ENCODE data around the gene MBD3L5. TPM values are rescaled to one million over a fixed set of nuclear protein-coding genes. Genes with fewer than 3 reads are reported as not detected.
"Not testable (repeated sequence)": the region's sequence is repeated elsewhere in the genome, so short reads cannot be mapped to it uniquely, and the experiment has no call there.

Gene MBD3L5
- not detected for total RNA-seq

- H3K9me3 Mint-ChIP-seq; H3K4me1 Mint-ChIP-seq; H3K4me3 Mint-ChIP-seq; H3K36me3 Mint-ChIP-seq; H3K27ac Mint-ChIP-seq; ATAC-seq (ENCODE audit: low read depth); H3K27me3 Mint-ChIP-seq; DNase-seq; POLR2A ChIA-PET: not testable (repeated sequence)
Observed at GRCh38 chr19:7030278-7030677, at the start of gene MBD3L5. TSS of gene MBD3L5 (plus strand) at chr19:7030578. CDS start at chr19:7030612, 34 bp downstream.

GRCh38 chr19:6983448-6983847 is 46.9 kb upstream of the MBD3L5 start:
- POLR2A ChIA-PET: no interaction called here
- no peak for DNase-seq
- Mint-ChIP-seq H3K36me3 (no peaks in the 10 kb centered on the region), H3K27me3 (no peaks in the 10 kb centered on the region), H3K4me3 (no peak overlapping the region), H3K9me3 (peaks cover 22% of the 10 kb centered on the region), H3K27ac (no peak overlapping the region), H3K4me1 (no peaks in the 10 kb centered on the region)
- no peak for ATAC-seq (ENCODE audit: low read depth)

- POLR2A ChIA-PET: no interaction called here
- Mint-ChIP-seq H3K36me3 (no peaks in the 10 kb centered on the region), H3K4me1 (no peaks in the 10 kb centered on the region), H3K27ac (no peak overlapping the region), H3K9me3 (peaks cover 19% of the 10 kb centered on the region), H3K4me3 (no peak overlapping the region), H3K27me3 (peaks cover 4% of the 10 kb centered on the region)
- DNase-seq: no peak
- ATAC-seq (ENCODE audit: low read depth): no peak
Observed at GRCh38 chr19:6987850-6988249, 42.5 kb upstream of the MBD3L5 start.

- DNase-seq (no peak), ATAC-seq (ENCODE audit: low read depth) (no peak)
- no peak overlapping the region for H3K27ac Mint-ChIP-seq
- peaks cover 4% of the 10 kb centered on the region for H3K27me3 Mint-ChIP-seq
- no peaks in the 10 kb centered on the region for H3K4me1 Mint-ChIP-seq
- no peak overlapping the region for H3K4me3 Mint-ChIP-seq
- H3K36me3 Mint-ChIP-seq: no peaks in the 10 kb centered on the region
- H3K9me3 Mint-ChIP-seq: peaks cover 16% of the 10 kb centered on the region
- POLR2A ChIA-PET: no interaction called here
Observed at GRCh38 chr19:6988257-6988656, 42.1 kb upstream of the MBD3L5 start.

GRCh38 chr19:6995054-6995453 is 35.3 kb upstream of the MBD3L5 start:
- Mint-ChIP-seq H3K27ac (peak overlapping the region; percentile 2), H3K27me3 (no peaks in the 10 kb centered on the region), H3K36me3 (peaks cover 4% of the 10 kb centered on the region), H3K4me3 (no peak overlapping the region), H3K9me3 (peaks cover 12% of the 10 kb centered on the region), H3K4me1 (no peaks in the 10 kb centered on the region)
- POLR2A ChIA-PET: no interaction called here
- ATAC-seq (ENCODE audit: low read depth) (no peak), DNase-seq (no peak)

GRCh38 chr19:6996810-6997209 is 33.6 kb upstream of the MBD3L5 start:
- Mint-ChIP-seq H3K27ac (no peak overlapping the region), H3K27me3 (no peaks in the 10 kb centered on the region), H3K9me3 (peaks cover 12% of the 10 kb centered on the region), H3K4me3 (no peak overlapping the region), H3K36me3 (peaks cover 4% of the 10 kb centered on the region), H3K4me1 (peaks cover 3% of the 10 kb centered on the region)
- DNase-seq (no peak), ATAC-seq (ENCODE audit: low read depth) (no peak)
- POLR2A ChIA-PET: no interaction called here

GRCh38 chr19:6997679-6998445 is 32.5 kb upstream of the MBD3L5 start:
- ATAC-seq (ENCODE audit: low read depth): no peak
- Mint-ChIP-seq H3K4me1 (peaks cover 3% of the 10 kb centered on the region), H3K27me3 (no peaks in the 10 kb centered on the region), H3K9me3 (peaks cover 12% of the 10 kb centered on the region), H3K4me3 (no peak overlapping the region), H3K36me3 (peaks cover 4% of the 10 kb centered on the region), H3K27ac (no peak overlapping the region)
- POLR2A ChIA-PET: no interaction called here
- DNase-seq: no peak

- Mint-ChIP-seq H3K9me3 (peaks cover 10% of the 10 kb centered on the region), H3K36me3 (peaks cover 4% of the 10 kb centered on the region), H3K4me3 (no peak overlapping the region), H3K27me3 (no peaks in the 10 kb centered on the region), H3K27ac (no peak overlapping the region), H3K4me1 (peaks cover 6% of the 10 kb centered on the region)
- ATAC-seq (ENCODE audit: low read depth) (no peak), DNase-seq (no peak)
- POLR2A ChIA-PET: no interaction called here
Observed at GRCh38 chr19:6999933-7000332, 30.4 kb upstream of the MBD3L5 start.

- POLR2A ChIA-PET: no interaction called here
- H3K4me1 Mint-ChIP-seq: peaks cover 6% of the 10 kb centered on the region
- peaks cover 6% of the 10 kb centered on the region for H3K9me3 Mint-ChIP-seq
- no peak overlapping the region for H3K27ac Mint-ChIP-seq
- no peak for ATAC-seq (ENCODE audit: low read depth)
- no peak overlapping the region for H3K4me3 Mint-ChIP-seq
- peaks cover 2% of the 10 kb centered on the region for H3K36me3 Mint-ChIP-seq
- no peaks in the 10 kb centered on the region for H3K27me3 Mint-ChIP-seq
- no peak for DNase-seq
Observed at GRCh38 chr19:7000333-7000732, 30.0 kb upstream of the MBD3L5 start.

GRCh38 chr19:7000816-7001215 is 29.6 kb upstream of the MBD3L5 start:
- H3K4me3 Mint-ChIP-seq: no peak overlapping the region
- peaks cover 3% of the 10 kb centered on the region for H3K9me3 Mint-ChIP-seq
- H3K27ac Mint-ChIP-seq: no peak overlapping the region
- no peaks in the 10 kb centered on the region for H3K27me3 Mint-ChIP-seq
- ATAC-seq (ENCODE audit: low read depth): no peak
- peaks cover 6% of the 10 kb centered on the region for H3K4me1 Mint-ChIP-seq
- POLR2A ChIA-PET: no interaction called here
- H3K36me3 Mint-ChIP-seq: no peaks in the 10 kb centered on the region
- no peak for DNase-seq

GRCh38 chr19:7004313-7004931 is 26.0 kb upstream of the MBD3L5 start:
- Mint-ChIP-seq H3K36me3 (no peaks in the 10 kb centered on the region), H3K27me3 (no peaks in the 10 kb centered on the region), H3K4me1 (peaks cover 16% of the 10 kb centered on the region), H3K27ac (no peak overlapping the region), H3K9me3 (no peaks in the 10 kb centered on the region), H3K4me3 (no peak overlapping the region)
- ATAC-seq (ENCODE audit: low read depth) (no peak), DNase-seq (no peak)
- POLR2A ChIA-PET: no interaction called here

GRCh38 chr19:7006135-7006704 is 24.2 kb upstream of the MBD3L5 start:
- DNase-seq: no peak
- H3K4me3 Mint-ChIP-seq: no peak overlapping the region
- no peak for ATAC-seq (ENCODE audit: low read depth)

GRCh38 chr19:7007859-7008258 is 22.5 kb upstream of the MBD3L5 start:
- Mint-ChIP-seq H3K27me3 (no peaks in the 10 kb centered on the region), H3K4me1 (peaks cover 18% of the 10 kb centered on the region), H3K4me3 (no peak overlapping the region), H3K9me3 (peaks cover 5% of the 10 kb centered on the region), H3K27ac (no peak overlapping the region), H3K36me3 (no peaks in the 10 kb centered on the region)
- POLR2A ChIA-PET: no interaction called here
- no peak for DNase-seq
- no peak for ATAC-seq (ENCODE audit: low read depth)

More at GRCh38 chr19:7006135-7006704, 24.2 kb upstream of the MBD3L5 start:
- Mint-ChIP-seq H3K36me3 (no peaks in the 10 kb centered on the region), H3K27ac (no peak overlapping the region), H3K4me1 (peaks cover 18% of the 10 kb centered on the region), H3K9me3 (peaks cover 3% of the 10 kb centered on the region), H3K27me3 (no peaks in the 10 kb centered on the region)
- POLR2A ChIA-PET: no interaction called here
